ENCODE data around the gene KAZN. TPM values are rescaled to one million over a fixed set of nuclear protein-coding genes. Genes with fewer than 3 reads are reported as not detected.

KAZN gene
- total RNA-seq, 3 donors from 2014 or later: 12.2 to 16.4 (median 16.2) TPM

- no peak overlapping the region for H3K4me3 ChIP-seq
- no peak for DNase-seq (ENCODE audit: low spot score in 2 of 2)
- H3K36me3 ChIP-seq: no peaks in the 10 kb centered on the region
- TF ChIP-seq POLR2A (IDR thresholded peaks at IDR 0.05): no peak
- TF ChIP-seq CTCF (IDR thresholded peaks at IDR 0.05): no peak
- peak overlapping the region in 1 of 2 donors; percentile 25 for H3K27ac ChIP-seq
- peaks cover 0 to 3% of the 10 kb centered on the region in 2 donors for H3K4me1 ChIP-seq
- intact Hi-C loops (cut with DNase I; ENCODE audit: low total_unique reads): no loop called here
- H3K9me3 ChIP-seq: no peaks in the 10 kb centered on the region
- H3K27me3 ChIP-seq: no peaks in the 10 kb centered on the region
These were observed 54.4 kb downstream of the KAZN start for GRCh38 chr1:14652840-14653239.

DNA sequence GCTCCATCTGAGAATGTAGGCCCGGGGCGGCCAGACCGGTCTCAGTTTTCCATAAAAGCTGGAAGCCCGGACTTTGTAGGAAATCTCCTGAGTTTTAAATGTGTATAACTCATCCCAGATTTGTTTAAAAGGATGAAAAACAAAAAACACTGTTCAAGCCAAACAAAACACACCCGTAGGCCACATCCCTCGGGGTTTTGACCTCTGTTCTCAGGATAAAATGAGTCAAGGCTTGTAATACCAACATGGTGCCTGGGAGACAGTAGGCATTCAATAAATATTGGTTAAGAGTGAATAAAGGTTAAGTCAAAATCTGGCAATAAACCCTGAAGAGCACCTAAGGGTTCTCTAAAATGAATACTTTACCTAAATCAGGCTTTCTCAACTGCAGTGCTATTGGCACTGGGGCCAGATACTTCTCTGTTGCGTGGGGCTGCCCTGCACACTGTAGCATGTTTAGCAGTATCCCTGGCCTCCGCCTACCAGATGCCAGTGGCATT lies 55.0 kb downstream of the KAZN start:
- peaks cover 0 to 3% of the 10 kb centered on the region in 2 donors for H3K4me1 ChIP-seq
- TF ChIP-seq POLR2AphosphoS5 (IDR thresholded peaks at IDR 0.05) (no peak), POLR2A (IDR thresholded peaks at IDR 0.05) (no peak), CTCF (IDR thresholded peaks at IDR 0.05) (no peak)
- no peaks in the 10 kb centered on the region for H3K36me3 ChIP-seq
- H3K27ac ChIP-seq: peak overlapping the region; percentile 25 to 57
- intact Hi-C loops (cut with DNase I; ENCODE audit: low total_unique reads): no loop called here
- no peaks in the 10 kb centered on the region for H3K9me3 ChIP-seq
- DNase-seq (ENCODE audit: low spot score in 2 of 2): no peak
- H3K27me3 ChIP-seq: no peaks in the 10 kb centered on the region
- no peak overlapping the region for H3K4me3 ChIP-seq

DNA sequence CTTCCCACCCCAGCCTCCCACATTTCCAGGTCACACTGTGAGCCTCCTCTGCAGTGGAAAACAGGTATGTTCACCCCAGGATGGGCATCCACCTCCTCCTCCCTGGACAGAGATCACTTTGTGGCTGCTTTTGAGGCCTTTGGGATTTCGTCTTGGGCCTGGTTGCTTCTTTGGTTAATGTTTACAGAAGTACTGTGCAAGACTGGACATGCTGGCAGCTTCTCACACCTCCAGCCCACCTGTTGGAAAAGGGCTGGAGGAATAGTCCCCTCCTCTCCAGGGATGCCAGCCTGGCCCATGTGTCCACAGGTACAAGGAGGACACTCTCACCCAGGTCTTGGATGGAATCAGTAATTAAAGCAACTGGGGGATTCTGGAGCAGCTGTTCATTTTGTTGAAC lies 56.1 kb downstream of the KAZN start:
- no peak overlapping the region for H3K27ac ChIP-seq
- no peaks in the 10 kb centered on the region for H3K9me3 ChIP-seq
- TF ChIP-seq CTCF (IDR thresholded peaks at IDR 0.05) (no peak), POLR2A (IDR thresholded peaks at IDR 0.05) (no peak), POLR2AphosphoS5 (IDR thresholded peaks at IDR 0.05) (no peak)
- intact Hi-C loops (cut with DNase I; ENCODE audit: low total_unique reads): no loop called here
- no peaks in the 10 kb centered on the region for H3K27me3 ChIP-seq
- no peak for DNase-seq (ENCODE audit: low spot score in 2 of 2)
- H3K36me3 ChIP-seq: no peaks in the 10 kb centered on the region
- H3K4me1 ChIP-seq: peaks cover 0 to 3% of the 10 kb centered on the region in 2 donors
- no peak overlapping the region for H3K4me3 ChIP-seq

GRCh38 chr1:14655385-14655784 lies 56.9 kb downstream of the KAZN start:
- Histone ChIP-seq H3K27me3 (no peaks in the 10 kb centered on the region), H3K4me1 (peaks cover 0 to 3% of the 10 kb centered on the region in 2 donors), H3K9me3 (no peaks in the 10 kb centered on the region), H3K4me3 (no peak overlapping the region), H3K27ac (no peak overlapping the region), H3K36me3 (no peaks in the 10 kb centered on the region)
- intact Hi-C loops (cut with DNase I; ENCODE audit: low total_unique reads): loop anchor here (5.0 kb wide), 1 partner anchor 443 kb away; no protein-coding TSS in a partner anchor
- no peak for TF ChIP-seq POLR2A (IDR thresholded peaks at IDR 0.05)
- no peak for TF ChIP-seq POLR2AphosphoS5 (IDR thresholded peaks at IDR 0.05)
- TF ChIP-seq CTCF (IDR thresholded peaks at IDR 0.05): no peak
- no peak for DNase-seq (ENCODE audit: low spot score in 2 of 2)

DNA sequence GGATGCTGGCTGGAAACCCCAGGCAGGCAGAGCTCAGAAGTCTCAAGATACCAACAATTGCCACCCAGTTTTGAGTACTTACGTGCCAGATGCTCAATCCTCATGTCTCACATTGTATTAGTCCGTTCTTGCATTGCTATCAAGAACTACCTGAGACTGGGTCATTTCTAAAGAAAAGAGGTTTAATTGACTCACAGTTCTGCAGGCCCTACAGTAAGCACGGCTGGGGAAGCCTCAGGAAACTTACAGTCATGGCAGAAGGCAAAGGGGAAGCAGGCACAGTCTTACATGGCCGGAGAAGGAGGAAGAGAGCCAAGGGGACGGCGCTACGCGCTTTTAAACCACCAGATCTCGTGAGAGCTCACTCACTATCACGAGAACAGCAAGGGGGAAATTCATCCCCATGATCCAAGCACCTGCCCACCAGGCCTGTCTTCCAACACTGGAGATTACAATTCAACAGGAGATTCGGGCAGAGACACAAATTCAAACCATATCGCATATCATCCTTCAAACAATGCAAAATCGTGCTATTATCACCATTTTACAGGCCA lies 58.0 kb downstream of the KAZN start:
- Histone ChIP-seq H3K9me3 (no peaks in the 10 kb centered on the region), H3K4me3 (no peak overlapping the region), H3K36me3 (no peaks in the 10 kb centered on the region), H3K4me1 (no peaks in the 10 kb centered on the region), H3K27me3 (no peaks in the 10 kb centered on the region), H3K27ac (no peak overlapping the region)
- TF ChIP-seq POLR2AphosphoS5 (IDR thresholded peaks at IDR 0.05) (no peak), POLR2A (IDR thresholded peaks at IDR 0.05) (no peak), CTCF (IDR thresholded peaks at IDR 0.05) (no peak)
- intact Hi-C loops (cut with DNase I; ENCODE audit: low total_unique reads): loop anchor here (1.0 to 5.0 kb wide), 2 partner anchors 9 to 444 kb away; no protein-coding TSS in a partner anchor
- DNase-seq (ENCODE audit: low spot score in 2 of 2): no peak
